Left colon (tissue), 2 donors: ENCODE measurements around the gene MIPOL1. TPM values are rescaled to one million over a fixed set of nuclear protein-coding genes. Genes with fewer than 3 reads are reported as not detected.
"Not testable (repeated sequence)": the region's sequence is repeated elsewhere in the genome, so short reads cannot be mapped to it uniquely, and the experiment has no call there.

Source experiments
- ATAC-seq: fragments of 200-7000 bp; cut with Tn5 transposase; one replicate; pipeline ENCODE4 v1.9.1; 2020; ENCODE audit warnings: mild to moderate bottlenecking, moderate library complexity
- DNase-seq, 2 donors: peaks; one replicate each; pipeline ENCODE4 v3.0.0-alpha.2; 2020
- intact Hi-C, 2 donors: fragments of 100-400 bp; cut with DNase I in 1 of 2; cut with micrococcal nuclease in 1 of 2; formaldehyde crosslinking; loops; one replicate each; pipeline versions ENCODE4 v1.11.2 to v1.14.0; 2022; cut with DNase I, micrococcal nuclease
- total RNA-seq, 2 donors: library from RNA; stranded (reverse); fragmentation: NEBNext Ultra II Directional; extraction: Animal tissue kit (Norgen Biotek cat#: 25700); gene quantifications; one replicate each; pipeline ENCODE4 v1.2.1, GENCODE V29; 2021
- donor health status: DM: no; HTN: no; CAD: no.
- donor health status: DM: yes; HTN: yes; CAD: no.

The MIPOL1 gene
- total RNA-seq, 2 donors from 2014 or later: 5.1 to 9.1 TPM

DNA sequence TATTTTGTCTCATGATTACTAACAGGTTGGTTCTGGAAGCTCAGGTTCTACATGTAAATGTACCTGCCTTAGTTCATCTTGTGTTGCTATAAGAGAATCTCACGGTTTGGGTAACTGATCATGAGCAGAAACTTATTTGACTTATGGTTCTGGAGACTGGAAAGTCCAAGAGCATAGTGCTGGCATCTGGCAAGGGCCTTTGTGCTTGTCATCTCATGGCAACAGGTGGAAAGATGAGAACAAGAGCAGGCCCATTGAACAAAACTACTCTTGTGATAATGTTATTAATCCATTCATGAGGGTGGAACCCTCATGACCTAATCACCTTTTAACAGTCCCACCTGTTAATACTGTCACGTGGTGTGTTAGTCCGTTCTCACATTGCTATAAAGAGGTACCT lies 23.3 kb downstream of the MIPOL1 start:
- intact Hi-C loops: no loop called here
- no peak for ATAC-seq
- DNase-seq: no peak

DNA sequence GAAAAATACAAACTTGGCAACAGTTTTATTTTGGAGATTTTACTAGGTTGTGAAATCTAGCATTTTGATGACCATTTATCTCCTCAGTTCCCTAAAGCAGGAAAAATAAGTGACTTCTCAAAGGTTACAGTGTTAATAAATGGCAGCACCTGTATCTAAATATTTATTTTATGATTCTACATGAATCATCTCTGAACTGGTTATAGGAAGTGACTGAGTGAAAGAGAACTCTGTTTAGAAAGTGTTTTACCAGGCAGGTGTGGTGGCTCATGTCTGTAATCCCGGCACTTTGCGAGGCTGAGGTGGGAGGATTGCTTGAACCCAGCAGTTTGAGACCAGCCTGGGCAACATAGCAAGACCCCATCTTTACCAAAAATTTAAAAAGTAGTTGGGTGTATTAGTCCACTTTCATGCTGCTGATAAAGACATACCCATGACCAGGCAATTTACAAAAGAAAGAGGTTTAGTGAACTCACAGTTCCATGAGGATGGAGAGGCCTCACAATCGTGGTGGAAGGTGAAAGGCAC lies 26.3 kb downstream of the MIPOL1 start:
- intact Hi-C loops: no loop called here
- no peak for DNase-seq
- no peak for ATAC-seq

DNA sequence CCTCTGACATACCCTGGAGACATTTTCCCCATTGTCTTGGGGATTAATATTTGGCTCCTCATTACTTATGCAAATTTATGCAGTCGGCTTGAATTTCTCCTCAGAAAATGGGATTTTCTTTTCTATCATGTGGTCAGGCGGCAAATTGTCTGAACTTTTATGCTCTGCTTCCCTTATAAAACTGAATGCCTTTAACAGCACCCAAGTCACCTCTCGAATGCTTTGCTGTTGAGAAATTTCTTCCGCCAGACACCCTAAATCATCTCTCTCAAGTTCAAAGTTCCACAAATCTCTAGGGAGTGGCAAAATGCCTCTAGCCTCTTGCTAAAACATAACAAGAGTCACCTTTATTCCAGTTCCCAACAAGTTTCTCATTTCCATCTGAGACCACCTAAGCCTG lies 27.9 kb downstream of the MIPOL1 start:
- intact Hi-C loops, ATAC-seq, DNase-seq: not testable (repeated sequence)

DNA sequence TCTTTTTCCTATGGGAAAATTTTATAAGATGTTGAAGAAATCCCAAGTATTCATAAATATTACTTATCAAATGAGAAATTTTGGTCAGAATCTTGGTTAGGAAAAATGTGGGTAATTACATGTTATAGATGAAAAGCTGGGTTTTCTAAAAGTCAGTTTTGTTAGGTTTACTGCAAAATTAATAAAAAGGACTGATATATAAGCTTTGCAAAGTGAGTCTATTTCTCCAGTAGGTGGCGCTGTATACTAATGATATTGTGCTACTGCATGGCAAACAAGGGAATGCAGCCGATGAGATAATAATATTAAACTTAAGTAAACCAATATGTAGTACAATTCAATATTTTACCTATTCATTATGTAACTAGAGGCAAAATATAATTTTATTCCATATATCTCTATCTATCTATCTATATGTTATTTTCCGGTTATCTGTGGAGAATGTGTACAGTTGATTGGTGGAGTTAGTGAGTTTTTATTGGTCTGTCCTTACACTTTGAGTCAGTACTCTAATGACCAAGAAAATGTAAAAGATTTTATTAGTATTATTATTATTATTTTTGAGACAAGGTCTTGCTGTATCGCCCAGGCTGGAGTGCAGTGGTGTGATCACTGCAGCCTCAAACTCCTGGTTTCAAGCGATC lies 32.9 kb downstream of the MIPOL1 start:
- intact Hi-C loops: no loop called here
- ATAC-seq (peak; percentile 69), DNase-seq (no peak)

DNA sequence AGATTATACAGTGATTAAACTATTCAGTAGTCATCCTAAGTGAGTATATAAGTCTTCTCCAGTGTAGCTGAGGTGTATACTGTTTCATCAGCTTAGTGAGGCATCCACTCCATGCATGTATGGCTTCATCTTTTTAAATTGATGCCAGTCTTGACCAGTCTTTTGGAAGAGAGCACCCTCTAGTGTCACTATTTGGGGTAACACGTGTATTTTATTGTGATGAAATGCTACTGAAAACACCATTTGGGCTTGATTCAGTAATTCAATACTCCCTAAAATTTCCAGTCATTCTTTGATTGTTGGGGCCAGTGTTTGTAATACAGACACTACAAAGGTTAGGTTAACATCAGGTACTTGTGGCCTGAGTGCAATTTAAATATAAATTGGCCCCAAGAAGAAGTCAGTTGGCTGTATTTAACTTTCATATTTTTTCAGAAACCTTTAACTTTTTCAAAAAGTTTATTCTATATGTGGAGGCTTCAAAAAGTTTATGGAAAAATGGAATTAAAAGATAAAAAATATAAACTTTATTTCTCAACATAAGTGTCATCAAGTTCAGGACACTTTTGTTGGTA lies 35.3 kb downstream of the MIPOL1 start:
- ATAC-seq: peak; percentile 58
- intact Hi-C loops: no loop called here

DNA sequence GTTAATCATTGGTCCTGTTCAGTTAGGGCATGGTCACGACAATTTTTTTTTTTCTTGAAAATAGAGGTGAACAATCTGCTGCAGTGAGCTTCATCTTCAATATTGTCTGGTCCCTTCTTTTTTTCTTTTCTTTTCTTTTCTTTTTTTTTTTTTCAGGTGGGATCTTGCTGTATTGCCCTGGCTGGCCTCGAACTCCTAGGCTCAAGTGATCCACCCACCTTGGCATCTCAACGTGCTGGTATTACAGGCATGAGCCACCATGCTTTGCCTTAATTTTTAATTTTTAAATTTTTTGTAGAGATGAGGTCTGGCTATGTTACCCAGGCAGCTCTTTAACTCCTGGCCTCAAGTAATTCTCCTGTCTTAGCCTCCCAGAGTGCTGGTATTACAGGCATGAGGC lies 36.5 kb downstream of the MIPOL1 start:
- DNase-seq (no peak), ATAC-seq (no peak)
- intact Hi-C loops: no loop called here

More for the DNA sequence above, 35.3 kb downstream of the MIPOL1 start:
- DNase-seq: no peak

DNA sequence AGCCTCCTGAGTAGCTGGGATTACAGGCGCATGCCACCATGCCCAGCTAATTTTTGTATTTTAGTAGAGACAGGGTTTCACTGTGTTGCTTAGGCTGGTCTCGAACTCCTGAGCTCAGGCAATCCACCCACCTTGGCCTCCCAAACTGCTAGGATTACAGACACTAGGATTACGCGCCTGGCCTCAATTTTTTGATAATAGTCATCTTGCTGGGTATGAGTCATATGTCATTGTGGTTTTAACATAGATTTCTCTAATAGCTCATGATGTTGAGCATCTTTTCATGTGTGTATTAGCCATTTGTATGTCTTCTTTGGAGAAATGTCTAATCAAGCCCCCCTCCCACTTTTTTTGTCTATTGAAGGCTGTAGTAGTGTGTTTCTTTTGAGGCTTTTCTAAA lies 38.3 kb downstream of the MIPOL1 start:
- ATAC-seq, DNase-seq, intact Hi-C loops: not testable (repeated sequence)

DNA sequence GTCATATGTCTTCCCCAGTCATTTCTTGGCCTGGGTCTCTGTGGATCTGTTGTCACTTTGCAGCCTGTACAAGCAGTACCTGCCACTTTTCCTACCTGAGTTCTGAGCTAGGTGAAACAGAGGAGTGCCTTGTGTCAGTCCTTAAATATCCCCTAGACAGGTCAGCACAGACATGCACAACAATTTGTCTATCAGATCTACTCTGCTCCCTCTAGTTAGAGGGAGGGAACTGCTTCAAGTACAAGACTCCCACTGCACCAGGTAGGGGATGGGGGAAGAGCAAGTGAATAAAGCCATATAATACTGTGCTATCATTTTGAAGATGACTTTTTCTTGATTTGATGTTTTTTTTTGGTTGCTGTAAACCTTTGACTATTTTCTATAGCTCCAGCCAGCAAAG lies 39.4 kb downstream of the MIPOL1 start:
- intact Hi-C loops: no loop called here
- DNase-seq (no peak), ATAC-seq (no peak)

DNA sequence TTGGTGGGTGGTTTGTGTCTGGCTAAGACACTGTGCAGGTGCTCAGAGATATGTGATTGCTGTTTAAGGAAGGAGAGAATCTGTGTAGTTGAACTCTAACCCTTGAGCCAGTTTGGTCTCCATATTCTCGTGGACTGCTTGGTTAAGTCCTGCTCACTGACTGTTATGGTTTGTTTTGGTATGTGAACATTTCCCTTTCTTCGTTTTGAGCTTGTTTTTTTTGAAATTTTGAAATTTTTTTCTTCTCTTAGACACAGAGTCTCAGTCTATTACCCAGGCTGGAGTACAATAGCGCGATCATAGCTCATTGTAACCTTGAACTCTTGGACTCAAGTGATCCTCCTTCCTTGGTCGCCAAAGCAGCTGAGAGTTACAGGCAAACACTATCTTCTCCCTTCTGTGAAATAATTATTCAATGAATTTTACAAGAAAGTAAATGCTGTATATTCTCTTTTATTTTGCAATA lies 40.0 kb downstream of the MIPOL1 start:
- ATAC-seq (no peak), DNase-seq (no peak)
- intact Hi-C loops: no loop called here

DNA sequence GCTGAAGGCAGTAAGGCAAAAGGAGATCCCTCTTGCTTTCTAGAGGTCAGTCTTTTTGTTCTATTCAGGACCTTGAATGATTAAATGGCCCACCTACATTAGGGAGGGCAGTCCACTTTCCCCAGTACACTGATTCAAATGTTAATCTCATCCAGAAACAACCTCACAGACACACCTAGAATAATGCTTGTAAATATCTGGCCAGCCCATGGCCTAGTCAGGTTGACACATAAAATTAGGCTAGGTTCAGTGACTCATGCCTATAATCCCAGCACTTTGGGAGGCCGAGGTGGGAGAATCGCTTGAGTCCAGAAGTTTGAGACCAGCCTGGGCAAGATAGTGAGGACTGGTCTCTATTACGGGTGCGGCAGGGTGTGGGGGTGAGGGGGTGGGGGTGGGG lies 43.5 kb downstream of the MIPOL1 start:
- no peak for ATAC-seq
- intact Hi-C loops: loop anchor here in 1 of 2 donors (10.0 kb wide), 2 partner anchors 364 to 634 kb away; no protein-coding TSS in a partner anchor
- no peak for DNase-seq

DNA sequence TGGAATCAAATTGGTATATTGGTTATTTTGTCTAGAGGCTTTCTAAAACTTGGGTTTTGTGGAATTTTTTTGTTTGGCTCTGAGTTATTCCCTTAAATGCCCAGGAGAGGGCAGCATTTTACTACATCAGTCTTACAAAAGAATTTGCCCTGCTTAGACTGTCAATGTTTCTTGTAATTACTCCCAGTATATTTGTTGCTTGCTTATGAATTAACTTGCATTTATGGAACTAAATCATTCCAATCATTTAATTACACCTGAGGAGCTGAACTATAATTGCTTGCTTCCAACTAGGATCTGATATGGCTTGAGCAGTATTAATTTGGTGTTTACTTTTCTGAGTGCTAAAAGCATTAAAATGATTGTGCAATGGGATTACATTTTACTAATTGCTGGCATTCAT lies 48.7 kb downstream of the MIPOL1 start:
- intact Hi-C loops: loop anchor here in 1 of 2 donors (10.0 kb wide), 2 partner anchors 358 to 628 kb away; no protein-coding TSS in a partner anchor
- no peak for DNase-seq

DNA sequence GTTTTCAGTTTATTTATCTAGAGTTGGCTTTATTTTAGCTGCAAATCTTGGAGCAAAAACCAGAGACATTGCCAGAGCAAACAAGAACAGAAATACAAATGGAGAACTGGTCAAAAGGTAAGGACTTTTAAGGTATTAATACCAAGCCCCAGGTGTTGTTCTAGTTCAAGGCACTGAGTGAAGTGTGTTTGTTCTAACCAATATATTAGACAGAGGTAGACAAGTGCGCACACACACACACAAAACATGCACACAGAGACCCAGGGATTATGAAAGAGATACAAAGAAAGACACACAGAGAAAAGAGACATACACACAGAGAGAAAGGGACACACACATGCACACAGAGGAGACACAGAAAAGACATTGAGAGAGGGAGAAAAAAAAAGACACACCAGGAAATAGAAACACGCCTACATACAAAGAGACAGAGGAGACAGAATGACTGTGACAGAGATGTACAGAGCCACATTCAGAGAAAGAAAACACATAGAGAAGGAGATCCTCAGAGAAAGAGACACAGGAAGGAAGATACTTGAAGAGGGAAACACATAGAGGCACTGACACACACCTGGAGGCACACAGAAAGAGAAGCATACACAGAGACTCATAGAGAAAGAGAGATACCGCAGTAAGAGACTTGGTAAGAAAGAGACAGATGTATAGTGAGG lies 50.2 kb downstream of the MIPOL1 start:
- intact Hi-C loops: loop anchor here in 1 of 2 donors (10.0 kb wide), 2 partner anchors 357 to 627 kb away; no protein-coding TSS in a partner anchor
- DNase-seq: no peak

More for the DNA sequence above, 48.7 kb downstream of the MIPOL1 start:
- peak; percentile 67 for ATAC-seq

DNA sequence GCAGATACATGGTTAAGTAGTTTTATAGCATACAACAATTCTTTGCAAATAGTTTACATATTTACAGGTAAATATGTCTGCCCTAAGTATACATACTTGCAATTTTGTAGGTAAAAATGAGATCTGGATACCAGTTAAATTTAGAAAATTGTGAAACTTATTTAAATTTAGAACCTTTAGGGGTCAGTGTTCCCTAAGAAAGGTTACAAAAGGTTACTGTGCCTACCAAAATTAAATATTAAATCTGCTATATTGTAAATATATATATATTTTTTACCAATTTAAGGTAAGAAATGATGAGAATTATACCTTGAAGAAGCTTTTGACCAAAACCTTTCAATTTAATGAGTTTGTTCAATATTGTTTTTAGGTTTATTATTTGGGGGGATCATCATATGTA lies 54.0 kb downstream of the MIPOL1 start:
- DNase-seq (no peak), ATAC-seq (no peak)
- intact Hi-C loops: no loop called here

More for the DNA sequence above, 50.2 kb downstream of the MIPOL1 start:
- ATAC-seq: peak; percentile 69

DNA sequence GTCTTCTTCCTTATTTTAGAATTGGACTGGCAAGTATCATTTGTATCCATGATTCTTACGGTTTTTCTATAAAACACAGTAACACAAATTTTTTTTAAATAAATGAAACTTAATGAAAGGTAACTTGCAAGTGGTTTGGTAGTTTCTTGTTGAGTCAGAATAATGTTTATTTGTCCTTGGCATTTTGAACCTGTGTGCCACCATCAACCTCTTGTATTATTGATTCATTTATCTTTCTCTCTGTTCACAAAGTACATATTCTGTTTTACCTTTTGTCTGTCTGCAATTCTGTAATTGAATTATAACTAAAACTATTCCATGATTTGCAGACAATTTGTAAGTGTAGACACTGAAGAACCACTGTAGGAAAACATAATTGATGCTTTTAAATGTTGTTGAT lies 54.7 kb downstream of the MIPOL1 start:
- DNase-seq (no peak), ATAC-seq (no peak)
- intact Hi-C loops: no loop called here

DNA sequence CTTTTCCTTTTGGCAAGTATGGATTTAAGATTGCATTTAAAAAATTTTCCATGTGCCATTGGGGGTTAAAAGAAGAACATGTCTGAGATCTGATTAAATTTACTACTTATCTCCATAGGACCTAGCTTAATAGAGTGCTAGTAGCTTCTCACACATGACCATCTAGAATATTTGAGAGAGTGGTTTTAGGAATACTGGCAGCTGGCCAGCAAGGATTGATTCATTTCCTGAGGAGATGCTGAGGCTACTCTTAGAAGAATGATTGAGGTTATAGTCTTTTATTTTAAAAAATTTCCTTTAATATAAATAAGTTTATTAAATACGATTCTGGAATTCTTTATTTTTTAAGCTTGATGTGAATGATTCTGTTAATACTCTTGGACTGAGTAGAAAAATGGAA lies 56.2 kb downstream of the MIPOL1 start:
- intact Hi-C loops: no loop called here
- peak in 1 of 2 donors; percentile 17 for DNase-seq

DNA sequence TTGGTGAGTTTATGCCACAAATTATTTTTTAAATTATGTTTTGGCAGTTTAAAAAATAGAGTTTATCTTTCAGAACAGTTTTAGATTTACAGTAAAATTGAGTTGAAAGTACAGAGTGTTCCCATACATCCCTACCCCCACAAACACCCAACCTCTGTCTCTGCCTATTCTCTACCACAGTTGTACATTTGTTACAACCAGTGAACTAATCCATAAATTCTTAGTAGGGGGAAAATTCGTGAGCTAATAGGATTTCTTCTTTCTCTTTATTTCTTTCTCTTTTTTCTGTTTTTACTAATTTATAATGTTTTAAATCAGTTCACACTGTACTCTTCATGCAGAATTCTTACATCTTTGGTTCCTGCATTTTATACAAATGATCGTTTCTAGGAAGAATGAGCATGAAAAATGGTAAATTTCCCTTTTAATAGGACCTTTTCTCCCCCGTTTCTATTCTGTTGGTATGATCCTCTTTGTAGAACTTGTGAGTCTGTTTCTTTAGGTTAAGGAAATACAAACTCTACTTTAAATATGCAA lies 56.7 kb downstream of the MIPOL1 start:
- DNase-seq (no peak), ATAC-seq (no peak)
- intact Hi-C loops: no loop called here

More for the DNA sequence above, 56.2 kb downstream of the MIPOL1 start:
- no peak for ATAC-seq

DNA sequence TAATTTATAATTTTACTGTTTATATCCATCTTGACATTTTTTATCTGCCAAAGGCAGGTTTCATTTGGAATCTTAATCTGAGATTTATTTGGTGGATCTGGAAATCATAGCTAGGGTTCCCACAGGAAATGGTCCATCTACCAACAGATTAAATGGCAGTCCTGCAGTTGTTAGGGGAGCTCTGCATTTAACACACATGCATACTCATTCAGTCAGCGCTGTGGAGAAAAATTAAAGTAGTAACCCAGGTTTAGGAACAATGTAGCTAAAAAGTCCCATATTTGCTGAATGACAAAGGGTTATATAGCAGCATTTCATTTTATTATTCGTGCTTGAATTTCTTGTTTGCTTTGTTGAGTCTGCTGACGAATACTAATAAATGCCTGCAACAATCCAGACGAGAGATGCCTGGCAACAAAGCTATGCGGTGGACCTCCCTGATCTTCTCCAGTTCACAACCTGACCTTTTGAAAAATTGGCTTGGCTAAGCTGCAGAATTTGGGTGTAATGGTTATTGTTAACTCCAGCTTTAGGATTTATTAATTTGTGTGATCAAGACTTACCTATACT lies 59.8 kb downstream of the MIPOL1 start:
- no peak for ATAC-seq
- intact Hi-C loops: no loop called here
- no peak for DNase-seq

DNA sequence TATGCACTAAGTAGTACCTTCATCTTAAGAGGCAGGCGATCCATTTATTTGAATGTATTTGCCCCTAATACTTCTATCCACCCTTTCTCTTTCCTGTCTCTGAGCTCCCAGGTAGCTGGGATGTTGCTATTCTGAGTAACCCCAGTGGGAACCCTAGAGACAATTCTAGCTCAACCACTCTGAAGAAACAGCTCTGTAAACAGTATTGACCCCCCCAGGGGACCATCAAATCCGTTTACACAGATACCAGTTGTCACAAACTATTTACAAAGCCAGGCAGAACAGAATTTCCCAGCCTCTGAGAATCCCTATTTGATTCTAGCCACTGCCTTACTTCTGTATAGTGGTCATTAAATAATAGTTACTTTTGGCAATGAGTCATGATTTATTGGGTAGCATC lies 64.9 kb downstream of the MIPOL1 start:
- ATAC-seq (no peak), DNase-seq (no peak)

DNA sequence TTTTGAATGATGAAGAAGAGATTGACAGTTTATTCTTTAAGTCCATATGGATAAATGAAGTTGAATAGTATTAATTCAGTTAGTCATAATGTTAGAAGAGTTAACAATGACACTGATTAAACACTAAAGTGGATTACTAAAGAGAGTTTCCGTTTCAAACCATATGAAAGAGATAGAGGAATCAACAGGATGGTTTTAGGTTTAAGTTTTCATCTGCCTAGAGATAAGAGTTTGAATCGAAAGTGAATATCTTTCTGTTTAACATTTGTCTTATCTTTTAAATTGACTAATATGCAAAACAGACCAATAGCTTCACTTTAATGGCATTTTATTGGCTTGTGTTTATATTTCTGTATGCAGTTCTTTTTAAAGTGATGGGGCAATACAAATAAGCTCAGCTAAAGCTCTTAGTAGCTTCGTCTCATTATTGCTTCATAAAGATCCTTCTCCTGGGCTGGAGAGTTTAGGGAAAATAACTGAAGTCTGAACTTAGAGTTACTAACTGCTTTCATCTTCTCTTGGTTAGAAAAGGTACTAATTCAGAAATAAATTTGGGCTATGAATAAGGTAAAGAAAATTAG lies 66.0 kb downstream of the MIPOL1 start:
- DNase-seq: no peak
- ATAC-seq: no peak
- intact Hi-C loops: no loop called here

More for the DNA sequence above, 64.9 kb downstream of the MIPOL1 start:
- intact Hi-C loops: no loop called here
